Measurements from ENCODE around the gene ZNF524. TPM values are rescaled to one million over a fixed set of nuclear protein-coding genes. Genes with fewer than 3 reads are reported as not detected.

The ZNF524 gene
- total RNA-seq, 2 donors from 2014 or later: 29.7 to 45.4 TPM

DNA sequence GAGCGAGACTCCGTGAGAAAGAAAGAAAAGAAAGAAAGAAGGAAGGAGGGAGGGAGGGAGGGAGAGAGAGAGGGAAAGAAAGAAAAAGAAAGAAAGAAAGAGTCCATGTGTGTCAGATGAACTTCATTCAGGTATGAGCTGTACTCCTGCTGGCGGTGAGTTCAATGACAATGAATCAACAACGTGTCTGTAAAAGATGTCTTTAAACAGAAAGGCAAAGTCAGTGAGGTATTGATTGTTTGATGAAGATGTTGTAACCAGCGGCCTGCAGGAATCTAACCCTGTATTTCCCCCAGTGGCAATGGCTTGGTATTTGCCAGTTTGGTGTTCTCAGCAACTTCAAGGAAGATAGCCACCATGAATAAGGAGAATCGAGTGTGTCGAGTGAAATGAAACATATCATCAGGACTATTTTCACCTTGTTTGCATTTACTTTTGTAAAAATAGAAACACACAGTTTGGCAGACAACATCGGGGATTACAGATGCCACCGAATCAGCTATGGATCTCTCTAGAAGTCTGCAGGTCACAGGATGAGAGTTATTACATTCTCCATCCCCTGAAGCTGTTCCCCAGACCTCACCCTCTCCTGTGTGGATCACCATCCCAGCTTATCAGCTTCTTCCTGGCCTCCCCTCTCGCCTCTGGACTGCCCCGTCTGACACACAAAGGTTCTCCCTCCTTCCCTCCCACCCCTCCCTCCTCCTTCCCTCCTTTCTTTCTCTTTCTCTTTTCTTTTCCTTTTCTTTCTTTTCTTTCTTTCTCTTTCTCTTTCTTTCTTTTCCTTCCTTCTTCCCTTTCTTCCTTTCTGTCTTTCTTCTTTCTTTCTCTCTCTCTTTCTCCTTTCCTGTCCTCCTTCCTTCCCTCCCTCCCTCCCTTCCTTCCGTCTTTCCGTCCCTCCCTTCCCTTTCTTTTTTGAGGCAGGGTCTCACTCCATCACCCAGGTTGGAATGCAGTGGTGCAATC lies 46.6 kb upstream of the ZNF524 start:
- Histone ChIP-seq H3K27ac (no peak overlapping the region), H3K4me3 (no peak overlapping the region), H3K27me3 (no peaks in the 10 kb centered on the region), H3K9me3 (no peaks in the 10 kb centered on the region), H3K4me1 (peaks cover 9% of the 10 kb centered on the region), H3K36me3 (replicated peaks in 1 of 2; ENCODE audit: insufficient read depth in 1 of 2, low read depth in 2 of 2) (no peaks in the 10 kb centered on the region)
- no peak for DNase-seq
- no peak for ATAC-seq
- WGBS, 2 donors: 49 to 50% methylated on average over 12 to 13 of the region's 13 CpGs
- TF ChIP-seq, protein P1, sequence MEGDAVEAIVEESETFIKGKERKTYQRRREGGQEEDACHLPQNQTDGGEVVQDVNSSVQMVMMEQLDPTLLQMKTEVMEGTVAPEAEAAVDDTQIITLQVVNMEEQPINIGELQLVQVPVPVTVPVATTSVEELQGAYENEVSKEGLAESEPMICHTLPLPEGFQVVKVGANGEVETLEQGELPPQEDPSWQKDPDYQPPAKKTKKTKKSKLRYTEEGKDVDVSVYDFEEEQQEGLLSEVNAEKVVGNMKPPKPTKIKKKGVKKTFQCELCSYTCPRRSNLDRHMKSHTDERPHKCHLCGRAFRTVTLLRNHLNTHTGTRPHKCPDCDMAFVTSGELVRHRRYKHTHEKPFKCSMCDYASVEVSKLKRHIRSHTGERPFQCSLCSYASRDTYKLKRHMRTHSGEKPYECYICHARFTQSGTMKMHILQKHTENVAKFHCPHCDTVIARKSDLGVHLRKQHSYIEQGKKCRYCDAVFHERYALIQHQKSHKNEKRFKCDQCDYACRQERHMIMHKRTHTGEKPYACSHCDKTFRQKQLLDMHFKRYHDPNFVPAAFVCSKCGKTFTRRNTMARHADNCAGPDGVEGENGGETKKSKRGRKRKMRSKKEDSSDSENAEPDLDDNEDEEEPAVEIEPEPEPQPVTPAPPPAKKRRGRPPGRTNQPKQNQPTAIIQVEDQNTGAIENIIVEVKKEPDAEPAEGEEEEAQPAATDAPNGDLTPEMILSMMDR (IDR thresholded peaks at IDR 0.05): no peak
- no peak for TF ChIP-seq POLR2A (IDR thresholded peaks at IDR 0.05)
- intact Hi-C loops (cut with DNase I): no loop called here

DNA sequence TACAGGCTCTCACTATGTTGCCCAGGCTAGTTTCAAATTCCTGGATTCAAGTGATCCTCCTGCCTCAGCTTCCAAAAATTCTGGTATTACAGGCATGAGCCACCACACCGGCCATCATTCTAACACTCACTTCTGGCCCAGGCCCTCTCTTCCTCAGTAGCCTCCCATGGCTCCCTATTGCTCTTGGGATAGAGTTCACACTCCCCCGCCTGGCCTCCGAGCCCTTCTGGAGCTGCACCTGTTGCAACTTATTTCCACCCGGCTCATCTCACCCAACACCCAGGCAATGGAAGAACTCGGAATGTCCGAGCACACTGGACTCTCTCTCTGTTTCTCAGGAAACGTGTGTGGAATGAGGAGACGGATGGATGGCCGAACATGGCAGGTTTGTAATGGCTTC lies 45.8 kb upstream of the ZNF524 start:
- Histone ChIP-seq H3K4me1 (peaks cover 9% of the 10 kb centered on the region), H3K36me3 (replicated peaks in 1 of 2; ENCODE audit: insufficient read depth in 1 of 2, low read depth in 2 of 2) (no peaks in the 10 kb centered on the region), H3K27ac (no peak overlapping the region), H3K4me3 (no peak overlapping the region), H3K27me3 (peaks cover 0 to 1% of the 10 kb centered on the region in 2 donors), H3K9me3 (no peaks in the 10 kb centered on the region)
- TF ChIP-seq POLR2A (IDR thresholded peaks at IDR 0.05): no peak
- TF ChIP-seq, protein P1 (IDR thresholded peaks at IDR 0.05): no peak
- no peak for DNase-seq
- 85 to 86% methylated on average over 9 of the region's 9 CpGs for WGBS, 2 donors
- no peak for ATAC-seq
- intact Hi-C loops (cut with DNase I): no loop called here

DNA sequence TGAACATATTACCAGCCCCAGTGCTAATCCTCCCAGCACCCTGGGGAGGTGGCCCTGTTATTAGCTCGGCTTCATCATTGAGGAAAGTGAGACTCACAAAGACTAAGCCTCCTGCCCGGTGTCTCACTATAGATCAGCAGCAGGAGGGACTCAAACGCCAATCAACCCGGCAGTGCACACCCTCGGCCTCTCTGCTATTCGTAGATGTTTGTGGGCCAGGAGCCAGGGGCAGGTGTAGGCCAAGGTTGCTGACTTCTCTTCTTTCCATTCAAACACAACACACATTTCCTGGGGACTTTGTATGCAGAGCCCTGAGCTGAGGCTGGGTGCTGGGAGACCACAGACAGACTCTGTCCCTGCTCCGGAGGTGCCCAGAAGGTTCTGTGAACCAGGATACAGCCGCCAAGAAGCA lies 45.3 kb upstream of the ZNF524 start:
- DNase-seq (peak in 3 of 4 donors; percentile 16 to 43 (median 34)), ATAC-seq (no peak)
- Histone ChIP-seq H3K4me3 (no peak overlapping the region), H3K9me3 (no peaks in the 10 kb centered on the region), H3K36me3 (replicated peaks in 1 of 2; ENCODE audit: insufficient read depth in 1 of 2, low read depth in 2 of 2) (no peaks in the 10 kb centered on the region), H3K27me3 (peaks cover 0 to 3% of the 10 kb centered on the region in 2 donors), H3K4me1 (peaks cover 5% of the 10 kb centered on the region), H3K27ac (no peak overlapping the region)
- intact Hi-C loops (cut with DNase I): no loop called here
- TF ChIP-seq POLR2A (IDR thresholded peaks at IDR 0.05): no peak
- TF ChIP-seq, protein P1 (IDR thresholded peaks at IDR 0.05): no peak
- WGBS, 2 donors: 49 to 80% methylated on average over 5 to 8 of the region's 8 CpGs

DNA sequence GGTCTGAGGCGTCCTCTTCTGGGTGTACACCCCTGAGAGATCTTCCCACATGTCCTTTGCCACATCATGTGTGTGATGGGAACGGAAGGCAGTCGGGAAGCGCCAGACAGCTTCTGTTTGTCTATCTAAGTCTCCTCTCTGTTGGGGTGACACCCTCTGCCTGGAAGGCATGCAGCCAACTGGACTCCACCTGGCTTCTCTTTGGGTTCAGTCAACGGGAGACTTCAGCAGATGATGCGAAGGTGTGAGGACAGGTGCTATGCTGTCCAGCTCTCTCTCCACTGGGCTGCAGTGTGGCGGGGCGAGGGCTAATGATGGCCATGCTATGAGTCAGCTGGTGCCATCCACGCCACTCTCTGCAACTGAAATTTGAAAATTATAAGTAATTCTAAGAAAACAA lies 40.4 kb upstream of the ZNF524 start:
- Histone ChIP-seq H3K36me3 (replicated peaks in 1 of 2; ENCODE audit: insufficient read depth in 1 of 2, low read depth in 2 of 2) (no peaks in the 10 kb centered on the region), H3K9me3 (no peaks in the 10 kb centered on the region), H3K27ac (no peak overlapping the region), H3K4me3 (no peak overlapping the region), H3K4me1 (peaks cover 13% of the 10 kb centered on the region), H3K27me3 (peaks cover 0 to 3% of the 10 kb centered on the region in 2 donors)
- ATAC-seq (no peak), DNase-seq (no peak)
- 71 to 83% methylated on average over 7 to 9 of the region's 9 CpGs for WGBS, 2 donors
- TF ChIP-seq, protein P1 (IDR thresholded peaks at IDR 0.05): no peak
- TF ChIP-seq POLR2A (IDR thresholded peaks at IDR 0.05): no peak
- intact Hi-C loops (cut with DNase I): no loop called here

All from body of pancreas (tissue), 4 donors.